ENCODE measurements around the gene HIC1.

HIC1 gene

GRCh38 chr17:2047590-2047989 lies 7.3 kb upstream of the HIC1 start:
- DNase-seq: no peak

DNA sequence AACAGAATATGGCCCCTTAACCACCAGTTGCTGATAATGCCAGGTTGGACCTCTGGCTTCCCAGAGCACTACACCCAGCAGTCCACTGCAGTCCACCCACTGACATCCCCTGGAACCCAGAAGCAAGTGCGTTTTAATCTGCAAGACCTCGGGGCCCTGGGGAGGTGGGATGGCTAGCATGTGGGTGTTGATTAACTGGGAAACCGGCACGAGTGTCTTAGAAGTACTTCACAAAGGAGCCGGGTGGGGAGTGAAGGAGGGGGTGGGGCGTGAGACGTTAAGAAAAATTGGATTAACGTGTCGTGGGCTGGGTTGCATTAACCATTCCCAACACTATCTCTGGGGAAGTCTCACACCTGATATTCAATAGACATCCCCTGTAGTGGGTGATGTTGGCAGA lies 6.1 kb upstream of the HIC1 start:
- DNase-seq: no peak

DNA sequence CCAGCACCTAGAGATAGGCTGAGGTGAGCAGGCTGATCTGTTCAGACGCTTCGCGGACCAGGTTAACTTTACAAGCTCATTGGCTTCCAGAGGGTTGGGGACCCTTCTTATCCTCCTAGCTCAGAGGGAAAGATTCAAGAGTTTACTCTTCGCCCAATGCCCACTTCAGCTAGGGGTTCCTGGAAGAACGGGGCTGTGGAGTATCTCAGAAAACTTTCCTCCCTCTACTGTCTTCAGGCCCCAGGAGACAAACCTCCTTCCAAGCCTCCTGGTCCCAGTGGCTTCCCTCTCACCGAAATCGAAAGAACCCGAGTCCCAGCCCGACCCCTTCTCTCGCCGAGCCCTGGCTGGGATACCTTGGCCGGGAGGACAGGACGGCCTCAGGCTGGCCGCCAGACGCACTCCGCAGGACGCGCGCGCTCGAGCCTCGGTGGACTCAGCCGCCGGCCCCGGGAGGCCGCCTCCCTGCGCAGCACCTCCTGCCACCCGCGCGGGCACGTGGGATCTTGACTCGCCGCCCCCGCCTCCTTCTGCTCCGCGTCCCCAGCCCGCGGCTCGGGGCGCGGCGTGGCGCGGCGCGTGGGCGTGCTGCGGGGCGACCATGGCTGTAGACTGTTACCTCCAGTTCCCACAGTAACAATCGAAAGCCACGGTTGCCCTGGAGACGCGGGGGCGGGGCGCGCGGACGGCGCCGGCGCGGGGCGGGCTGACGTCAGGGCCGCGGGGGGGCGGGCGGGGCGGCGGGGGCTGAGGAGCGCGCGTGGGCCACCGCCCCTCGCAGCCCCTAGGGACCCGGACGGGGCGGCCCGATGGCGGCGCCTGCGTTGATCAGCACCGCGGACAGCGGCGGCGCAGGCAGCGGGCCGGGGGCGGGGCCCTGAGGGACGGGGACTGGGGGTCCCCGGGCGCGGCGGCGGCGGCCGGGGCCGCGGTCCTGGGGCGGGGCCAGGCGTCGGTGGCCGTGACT lies 5.3 kb upstream of the HIC1 start:
- DNase-seq: peak; percentile 77

DNA sequence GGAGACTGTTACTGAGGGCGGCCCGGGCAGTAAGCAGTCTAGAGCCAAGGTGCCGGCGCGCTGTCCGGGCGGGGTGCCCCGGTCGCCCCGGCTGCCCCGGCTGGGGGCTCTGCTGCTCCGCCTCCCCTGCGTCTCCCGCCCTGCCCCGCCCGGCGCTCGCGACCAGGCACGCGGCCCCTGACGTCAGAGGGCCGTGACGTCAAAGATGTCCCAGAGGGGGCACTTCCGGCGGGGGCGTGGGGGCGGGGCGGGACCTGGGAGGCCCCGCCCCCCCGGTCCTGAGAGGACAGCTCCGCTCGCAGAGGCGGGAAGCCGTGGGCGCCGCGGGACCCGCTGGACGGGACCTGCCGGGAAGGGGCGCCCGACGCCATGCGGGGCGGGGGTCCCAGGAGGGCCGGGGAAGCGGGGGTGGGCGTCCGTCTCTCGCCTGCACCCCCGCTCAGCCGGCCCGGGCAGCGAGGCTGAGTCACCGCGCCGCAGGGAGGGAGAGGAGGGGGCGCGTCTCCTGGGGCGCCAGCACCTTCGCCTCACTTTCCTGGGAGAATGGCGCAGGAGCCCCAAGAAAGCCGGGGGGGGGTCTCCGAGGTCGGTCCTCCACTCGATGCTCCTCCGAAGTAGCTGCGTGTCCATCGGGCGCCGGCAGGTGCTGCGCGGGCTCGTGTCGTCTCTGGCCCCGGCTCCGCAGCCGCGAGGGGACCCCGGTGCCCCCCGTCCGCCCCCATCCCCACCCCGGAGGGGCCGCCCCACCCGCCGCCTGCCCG lies 4.4 kb upstream of the HIC1 start:
- DNase-seq: peak; percentile 75

GRCh38 chr17:2051061-2051932 lies 3.6 kb upstream of the HIC1 start:
- DNase-seq: no peak

DNA sequence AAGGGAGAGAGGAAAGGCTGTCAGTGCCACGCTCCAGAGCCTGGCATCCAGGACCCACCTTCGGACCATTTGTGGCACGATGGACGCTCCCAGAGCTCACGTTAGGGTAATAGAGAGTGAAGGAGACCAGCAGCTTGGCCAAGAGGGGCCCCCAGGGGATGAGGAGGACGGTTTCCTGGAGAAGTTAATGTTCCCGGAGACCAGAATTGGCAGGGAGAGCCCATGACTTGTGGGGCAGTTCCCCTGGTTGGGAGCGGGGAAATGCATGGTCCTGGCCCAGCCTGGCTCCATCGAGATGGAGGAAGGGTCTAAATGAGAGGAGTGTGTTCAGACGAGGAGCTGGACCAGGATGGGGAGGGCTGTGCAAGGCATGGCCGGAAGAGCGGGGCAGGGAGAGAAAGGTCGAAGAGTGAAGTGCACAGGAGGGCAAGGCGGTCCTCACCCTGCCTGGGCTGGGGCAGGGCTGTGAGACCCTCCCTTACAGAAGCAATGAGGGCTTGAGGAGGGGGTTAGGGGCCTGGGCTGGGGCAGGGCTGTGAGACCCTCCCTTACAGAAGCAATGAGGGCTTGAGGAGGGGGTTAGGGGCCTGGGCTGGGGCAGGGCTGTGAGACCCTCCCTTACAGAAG lies 2.9 kb upstream of the HIC1 start:
- no peak for DNase-seq

- DNase-seq: peak; percentile 70
Observed at GRCh38 chr17:2053380-2054261, 1.3 kb upstream of the HIC1 start.

- no peak for DNase-seq
Observed at GRCh38 chr17:2054262-2054511, 716 bp upstream of the HIC1 start.

GRCh38 chr17:2055292-2056205 lies 646 bp downstream of the HIC1 start:
- DNase-seq: no peak

- no peak for DNase-seq
Observed at GRCh38 chr17:2056206-2057174, 1.6 kb downstream of the HIC1 start.

DNA sequence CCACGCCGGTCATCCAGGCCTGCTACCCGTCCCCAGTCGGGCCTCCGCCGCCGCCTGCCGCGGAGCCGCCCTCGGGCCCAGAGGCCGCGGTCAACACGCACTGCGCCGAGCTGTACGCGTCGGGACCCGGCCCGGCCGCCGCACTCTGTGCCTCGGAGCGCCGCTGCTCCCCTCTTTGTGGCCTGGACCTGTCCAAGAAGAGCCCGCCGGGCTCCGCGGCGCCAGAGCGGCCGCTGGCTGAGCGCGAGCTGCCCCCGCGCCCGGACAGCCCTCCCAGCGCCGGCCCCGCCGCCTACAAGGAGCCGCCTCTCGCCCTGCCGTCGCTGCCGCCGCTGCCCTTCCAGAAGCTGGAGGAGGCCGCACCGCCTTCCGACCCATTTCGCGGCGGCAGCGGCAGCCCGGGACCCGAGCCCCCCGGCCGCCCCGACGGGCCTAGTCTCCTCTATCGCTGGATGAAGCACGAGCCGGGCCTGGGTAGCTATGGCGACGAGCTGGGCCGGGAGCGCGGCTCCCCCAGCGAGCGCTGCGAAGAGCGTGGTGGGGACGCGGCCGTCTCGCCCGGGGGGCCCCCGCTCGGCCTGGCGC lies 2.4 kb downstream of the HIC1 start:
- DNase-seq: no peak

DNA sequence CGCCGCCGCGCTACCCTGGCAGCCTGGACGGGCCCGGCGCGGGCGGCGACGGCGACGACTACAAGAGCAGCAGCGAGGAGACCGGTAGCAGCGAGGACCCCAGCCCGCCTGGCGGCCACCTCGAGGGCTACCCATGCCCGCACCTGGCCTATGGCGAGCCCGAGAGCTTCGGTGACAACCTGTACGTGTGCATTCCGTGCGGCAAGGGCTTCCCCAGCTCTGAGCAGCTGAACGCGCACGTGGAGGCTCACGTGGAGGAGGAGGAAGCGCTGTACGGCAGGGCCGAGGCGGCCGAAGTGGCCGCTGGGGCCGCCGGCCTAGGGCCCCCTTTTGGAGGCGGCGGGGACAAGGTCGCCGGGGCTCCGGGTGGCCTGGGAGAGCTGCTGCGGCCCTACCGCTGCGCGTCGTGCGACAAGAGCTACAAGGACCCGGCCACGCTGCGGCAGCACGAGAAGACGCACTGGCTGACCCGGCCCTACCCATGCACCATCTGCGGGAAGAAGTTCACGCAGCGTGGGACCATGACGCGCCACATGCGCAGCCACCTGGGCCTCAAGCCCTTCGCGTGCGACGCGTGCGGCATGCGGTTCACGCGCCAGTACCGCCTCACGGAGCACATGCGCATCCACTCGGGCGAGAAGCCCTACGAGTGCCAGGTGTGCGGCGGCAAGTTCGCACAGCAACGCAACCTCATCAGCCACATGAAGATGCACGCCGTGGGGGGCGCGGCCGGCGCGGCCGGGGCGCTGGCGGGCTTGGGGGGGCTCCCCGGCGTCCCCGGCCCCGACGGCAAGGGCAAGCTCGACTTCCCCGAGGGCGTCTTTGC lies 3.1 kb downstream of the HIC1 start:
- no peak for DNase-seq

GRCh38 chr17:2058586-2059546 lies 4.0 kb downstream of the HIC1 start:
- DNase-seq: peak; percentile 89

GRCh38 chr17:2059547-2060384 lies 4.9 kb downstream of the HIC1 start:
- no peak for DNase-seq

DNA sequence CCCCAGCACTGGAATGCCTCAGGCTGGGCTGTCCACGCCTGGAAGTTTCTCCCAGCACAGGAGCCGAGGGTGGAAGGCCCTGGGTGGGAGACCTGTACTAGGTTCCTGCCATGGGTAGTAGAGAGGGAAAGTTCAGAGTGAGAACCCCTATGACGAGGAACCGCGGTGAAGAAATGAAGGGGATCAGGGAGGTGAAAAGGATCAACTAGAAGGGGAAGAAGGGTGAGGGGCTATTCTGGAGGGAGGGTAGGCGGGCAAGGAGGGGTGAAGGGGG lies 5.4 kb downstream of the HIC1 start:
- DNase-seq: no peak

Data from OCI-M1 (cell line).